ENCODE data around the gene CACNA1I.

The CACNA1I gene

DNA sequence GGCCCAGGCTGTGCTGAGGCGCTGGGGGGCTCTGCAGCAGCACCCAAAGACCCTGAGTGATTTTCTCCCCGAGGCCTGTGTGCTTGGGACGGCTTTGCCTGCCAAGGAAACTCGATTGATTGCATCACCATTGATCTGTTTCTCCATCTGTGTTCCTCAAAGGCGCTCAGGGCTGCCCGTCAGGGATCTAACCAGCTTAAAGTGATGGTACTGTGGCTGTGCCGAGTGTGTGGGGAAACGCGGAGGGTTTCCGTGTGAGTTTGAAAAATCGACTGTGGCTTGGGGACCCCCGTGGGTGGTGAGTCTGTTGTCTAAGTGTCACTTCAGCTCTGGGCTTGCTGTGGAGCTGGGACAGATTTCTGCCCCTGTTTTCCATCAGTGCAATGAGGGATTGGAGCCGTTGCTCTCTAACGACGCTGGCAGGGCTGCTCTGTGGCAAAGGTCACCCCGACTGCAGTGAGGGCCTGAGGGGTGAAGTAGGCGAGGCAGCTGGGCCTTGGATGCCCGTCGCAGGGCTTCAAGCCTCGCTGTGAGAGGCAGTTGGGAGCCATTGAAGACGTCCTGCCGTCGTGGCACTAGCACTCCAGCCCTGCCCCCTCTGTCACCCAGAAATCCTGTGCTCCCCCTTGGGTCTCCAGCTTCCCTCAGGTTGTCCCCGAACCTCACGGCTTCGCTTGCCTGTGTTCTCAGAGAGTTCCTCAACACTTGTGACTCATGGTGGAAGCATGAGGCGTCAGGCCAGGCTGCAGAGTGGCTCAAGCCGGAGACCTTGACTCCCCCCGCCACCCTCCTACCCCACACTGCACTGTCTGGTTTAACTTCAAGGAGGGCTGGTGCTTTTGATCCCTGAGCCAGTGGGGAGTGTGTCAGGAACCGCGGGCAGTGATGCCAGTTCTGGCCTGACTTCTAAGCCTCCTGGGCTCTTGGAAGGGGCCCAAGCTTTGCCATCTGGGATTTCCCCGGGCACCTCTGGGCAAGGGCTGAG is 21.8 kb downstream of the CACNA1I start:
- TF ChIP-seq, protein P1, sequence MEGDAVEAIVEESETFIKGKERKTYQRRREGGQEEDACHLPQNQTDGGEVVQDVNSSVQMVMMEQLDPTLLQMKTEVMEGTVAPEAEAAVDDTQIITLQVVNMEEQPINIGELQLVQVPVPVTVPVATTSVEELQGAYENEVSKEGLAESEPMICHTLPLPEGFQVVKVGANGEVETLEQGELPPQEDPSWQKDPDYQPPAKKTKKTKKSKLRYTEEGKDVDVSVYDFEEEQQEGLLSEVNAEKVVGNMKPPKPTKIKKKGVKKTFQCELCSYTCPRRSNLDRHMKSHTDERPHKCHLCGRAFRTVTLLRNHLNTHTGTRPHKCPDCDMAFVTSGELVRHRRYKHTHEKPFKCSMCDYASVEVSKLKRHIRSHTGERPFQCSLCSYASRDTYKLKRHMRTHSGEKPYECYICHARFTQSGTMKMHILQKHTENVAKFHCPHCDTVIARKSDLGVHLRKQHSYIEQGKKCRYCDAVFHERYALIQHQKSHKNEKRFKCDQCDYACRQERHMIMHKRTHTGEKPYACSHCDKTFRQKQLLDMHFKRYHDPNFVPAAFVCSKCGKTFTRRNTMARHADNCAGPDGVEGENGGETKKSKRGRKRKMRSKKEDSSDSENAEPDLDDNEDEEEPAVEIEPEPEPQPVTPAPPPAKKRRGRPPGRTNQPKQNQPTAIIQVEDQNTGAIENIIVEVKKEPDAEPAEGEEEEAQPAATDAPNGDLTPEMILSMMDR (IDR thresholded peaks at IDR 0.05; ENCODE audit: control insufficient read depth, extremely low read depth, insufficient read depth): no peak
- no peak overlapping the region for H3K4me3 ChIP-seq (ENCODE audit: low read depth, low read length)
- DNase-seq (ENCODE audit: low read depth): no peak

DNA sequence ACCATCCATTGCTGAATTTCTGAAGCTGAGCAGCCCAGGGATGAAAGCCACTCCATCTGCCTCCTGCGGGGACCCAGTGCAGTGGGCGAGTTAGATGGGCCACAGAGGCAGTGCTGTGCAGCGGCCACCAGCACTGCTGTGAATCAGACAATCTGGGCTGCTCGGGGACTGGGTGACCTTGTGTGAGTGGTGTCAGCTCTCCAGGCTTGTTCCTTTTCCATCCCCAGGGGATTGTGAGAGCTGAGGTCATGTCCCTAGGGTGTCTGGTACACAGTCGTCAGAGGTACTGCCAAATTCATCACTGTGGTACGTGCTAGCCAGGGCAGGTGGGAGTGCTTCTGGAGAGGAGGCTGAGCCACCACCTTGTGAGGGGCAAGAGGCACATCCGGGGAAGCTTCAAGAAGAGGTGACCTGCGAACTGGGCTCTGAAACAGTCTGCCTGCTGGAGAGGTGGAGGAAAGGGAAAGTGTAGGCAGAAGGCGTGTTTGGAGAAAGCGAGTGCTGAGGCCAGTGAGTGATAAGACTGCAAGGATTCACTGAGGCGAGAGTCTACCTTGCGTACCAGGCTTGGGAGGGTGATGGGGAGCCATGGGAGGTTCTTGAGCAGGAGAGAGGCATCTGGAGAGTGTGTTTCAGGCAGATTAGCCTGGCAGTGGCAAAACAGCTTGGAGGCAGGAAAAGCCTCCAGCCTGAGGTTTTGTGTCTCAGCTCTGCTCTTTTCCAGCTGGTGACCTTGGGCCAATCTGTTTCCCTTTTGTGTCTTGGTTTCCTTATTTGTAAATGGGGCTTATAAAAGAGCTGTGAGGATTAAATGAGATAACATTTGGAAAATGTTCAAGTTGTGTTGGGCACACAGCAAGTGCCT is 22.7 kb downstream of the CACNA1I start:
- TF ChIP-seq, protein P1 (IDR thresholded peaks at IDR 0.05; ENCODE audit: control insufficient read depth, extremely low read depth, insufficient read depth): no peak
- DNase-seq (ENCODE audit: low read depth): peak; percentile 8
- H3K4me3 ChIP-seq (ENCODE audit: low read depth, low read length): no peak overlapping the region

DNA sequence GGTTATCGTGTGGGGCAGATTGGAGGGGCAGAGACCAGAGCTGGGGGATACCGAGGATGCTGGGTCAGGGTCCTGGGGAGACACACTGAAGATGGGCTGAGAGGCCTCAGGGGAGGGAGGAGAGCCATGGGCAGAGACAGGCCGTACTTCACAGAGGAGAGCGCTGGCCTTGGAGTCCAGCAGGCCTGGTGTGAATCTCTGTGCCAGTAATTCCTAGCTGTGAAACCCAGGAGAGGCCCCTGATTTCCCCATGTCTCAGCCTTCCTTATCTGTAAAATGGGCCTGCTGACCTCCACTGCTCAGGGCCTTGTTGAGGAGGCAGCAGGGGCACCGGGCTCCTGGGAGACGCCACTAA is 23.4 kb downstream of the CACNA1I start:
- TF ChIP-seq, protein P1 (IDR thresholded peaks at IDR 0.05; ENCODE audit: control insufficient read depth, extremely low read depth, insufficient read depth): no peak
- no peak for DNase-seq (ENCODE audit: low read depth)
- H3K4me3 ChIP-seq (ENCODE audit: low read depth, low read length): no peak overlapping the region

DNA sequence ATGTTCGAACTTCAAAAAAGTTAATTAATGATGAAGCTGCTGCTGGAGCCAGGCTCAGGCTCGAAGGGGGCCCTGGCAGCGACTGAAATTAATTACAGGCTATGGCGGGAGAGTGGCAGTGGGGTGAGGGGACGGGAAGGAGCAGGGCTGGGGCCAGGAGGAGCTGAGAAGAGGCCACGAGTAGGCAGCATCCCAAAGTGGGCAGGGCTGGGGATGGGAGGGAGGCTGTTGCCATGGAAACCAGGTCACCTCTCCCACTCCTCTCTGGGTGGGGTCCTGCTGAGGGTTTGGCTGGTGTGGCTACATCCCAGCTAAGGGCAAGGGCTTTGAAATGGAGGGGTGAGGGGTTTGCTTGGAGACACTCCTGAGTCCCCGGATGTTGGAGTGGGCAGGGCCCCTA is 23.9 kb downstream of the CACNA1I start:
- no peak for DNase-seq (ENCODE audit: low read depth)
- TF ChIP-seq, protein P1 (IDR thresholded peaks at IDR 0.05; ENCODE audit: control insufficient read depth, extremely low read depth, insufficient read depth): no peak
- H3K4me3 ChIP-seq (ENCODE audit: low read depth, low read length): no peak overlapping the region

DNA sequence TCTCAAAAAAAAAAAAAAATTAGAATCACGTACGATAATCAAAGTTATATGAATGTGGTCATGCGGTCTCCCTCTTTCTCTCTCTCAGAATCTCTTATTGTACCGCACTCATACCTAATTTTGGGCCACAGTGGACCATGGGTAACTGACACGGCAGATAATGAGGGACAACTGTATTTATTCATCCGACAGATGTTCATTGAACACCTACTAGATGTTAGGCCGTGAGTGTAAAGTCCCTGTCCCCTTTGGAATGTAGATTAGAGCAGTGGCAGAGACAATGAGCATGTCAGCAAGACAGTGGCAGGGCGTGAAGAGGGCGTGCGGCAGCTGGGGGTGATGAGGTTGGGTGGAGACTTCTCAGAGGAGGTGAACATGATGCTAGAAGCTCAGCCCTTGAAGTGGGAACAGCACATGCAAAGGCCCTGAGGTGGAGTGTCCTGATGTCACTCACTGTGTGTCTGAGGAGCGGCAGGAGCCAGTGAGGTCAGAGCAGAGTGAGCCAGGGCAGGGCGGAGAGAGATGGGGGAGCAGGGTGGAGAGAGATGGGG is 25.1 kb downstream of the CACNA1I start:
- TF ChIP-seq, protein P1 (IDR thresholded peaks at IDR 0.05; ENCODE audit: control insufficient read depth, extremely low read depth, insufficient read depth): no peak
- no peak for DNase-seq (ENCODE audit: low read depth)
- H3K4me3 ChIP-seq (ENCODE audit: low read depth, low read length): no peak overlapping the region

DNA sequence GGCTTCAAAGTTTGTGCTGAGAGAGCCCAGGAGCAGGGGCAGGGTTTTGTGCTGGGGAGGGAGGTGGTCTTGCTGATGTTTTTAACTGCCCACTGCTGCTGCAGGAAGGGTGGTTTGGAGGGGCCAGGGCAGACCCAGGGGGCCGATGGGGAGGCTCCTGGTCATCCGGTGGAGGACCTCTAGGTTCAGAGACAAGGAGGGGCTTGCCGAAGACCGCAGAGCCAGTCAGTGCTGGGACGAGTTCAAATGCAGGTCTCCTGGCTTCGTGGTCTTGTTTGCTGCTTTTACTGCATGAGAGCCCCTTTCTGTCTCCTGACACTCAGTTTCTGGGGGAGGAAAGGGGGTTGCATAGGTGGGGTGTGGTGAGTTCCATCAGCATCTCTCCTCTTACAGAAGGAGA is 26.0 kb downstream of the CACNA1I start:
- DNase-seq (ENCODE audit: low read depth): no peak
- TF ChIP-seq, protein P1 (IDR thresholded peaks at IDR 0.05; ENCODE audit: control insufficient read depth, extremely low read depth, insufficient read depth): no peak
- H3K4me3 ChIP-seq (ENCODE audit: low read depth, low read length): no peak overlapping the region

Measured in LNCaP clone FGC (cell line).